ENCODE measurements around the gene ZNF300. TPM values are rescaled to one million over a fixed set of nuclear protein-coding genes. Genes with fewer than 3 reads are reported as not detected.
A peak's percentile ranks its signal among the peaks of the same experiment; 100 is the strongest.

The ZNF300 gene
- 1 to 10 TPM; 1.1 to 1.2 TPM for total RNA-seq

- ATAC-seq, result peak; percentile 85
- Mint-ChIP-seq H3K27me3 (peaks cover 18% of the 10 kb centered on the region), H3K27ac (peak within 1 kb of the TSS; percentile 83), H3K4me1 (ENCODE audit: low read depth) (peaks cover 4% of the 10 kb centered on the region), H3K4me3 (peak within 1 kb of the TSS; percentile 75), H3K9me3 (peaks cover 41% of the 10 kb centered on the region), H3K36me3 (ENCODE audit: low read depth) (peaks cover 25% of the 10 kb centered on the region)
- TF ChIP-seq, protein P1, sequence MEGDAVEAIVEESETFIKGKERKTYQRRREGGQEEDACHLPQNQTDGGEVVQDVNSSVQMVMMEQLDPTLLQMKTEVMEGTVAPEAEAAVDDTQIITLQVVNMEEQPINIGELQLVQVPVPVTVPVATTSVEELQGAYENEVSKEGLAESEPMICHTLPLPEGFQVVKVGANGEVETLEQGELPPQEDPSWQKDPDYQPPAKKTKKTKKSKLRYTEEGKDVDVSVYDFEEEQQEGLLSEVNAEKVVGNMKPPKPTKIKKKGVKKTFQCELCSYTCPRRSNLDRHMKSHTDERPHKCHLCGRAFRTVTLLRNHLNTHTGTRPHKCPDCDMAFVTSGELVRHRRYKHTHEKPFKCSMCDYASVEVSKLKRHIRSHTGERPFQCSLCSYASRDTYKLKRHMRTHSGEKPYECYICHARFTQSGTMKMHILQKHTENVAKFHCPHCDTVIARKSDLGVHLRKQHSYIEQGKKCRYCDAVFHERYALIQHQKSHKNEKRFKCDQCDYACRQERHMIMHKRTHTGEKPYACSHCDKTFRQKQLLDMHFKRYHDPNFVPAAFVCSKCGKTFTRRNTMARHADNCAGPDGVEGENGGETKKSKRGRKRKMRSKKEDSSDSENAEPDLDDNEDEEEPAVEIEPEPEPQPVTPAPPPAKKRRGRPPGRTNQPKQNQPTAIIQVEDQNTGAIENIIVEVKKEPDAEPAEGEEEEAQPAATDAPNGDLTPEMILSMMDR (IDR thresholded peaks at IDR 0.05), result no peak
- intact Hi-C loops (cut with micrococcal nuclease), result no loop called here
- peak; percentile 59 for DNase-seq
- POLR2A ChIA-PET, result no interaction called here
- CTCF ChIA-PET, result no interaction called here
These were observed at the start of gene ZNF300 for GRCh38 chr5:150904479-150905311. Gene ZNF300, minus strand, starts transcription at chr5:150904980. Its CDS starts 1,825 bp downstream, at chr5:150903155.

GRCh38 chr5:150948539-150948938 is 43.8 kb upstream of the ZNF300 start:
- H3K27me3 Mint-ChIP-seq, result peaks cover 20% of the 10 kb centered on the region
- POLR2A ChIA-PET, result no interaction called here
- no peak overlapping the region for H3K27ac Mint-ChIP-seq
- intact Hi-C loops (cut with micrococcal nuclease), result no loop called here
- H3K36me3 Mint-ChIP-seq (ENCODE audit: low read depth), result peaks cover 12% of the 10 kb centered on the region
- no peak overlapping the region for H3K4me3 Mint-ChIP-seq
- H3K4me1 Mint-ChIP-seq (ENCODE audit: low read depth), result no peaks in the 10 kb centered on the region
- DNase-seq (no peak), ATAC-seq (no peak)
- CTCF ChIA-PET, result interaction anchor here (0.6 kb wide), 1 partner anchor 216 kb away, joined by 3 read pairs; no protein-coding TSS in a partner anchor
- H3K9me3 Mint-ChIP-seq, result peaks cover 57% of the 10 kb centered on the region
- TF ChIP-seq, protein P1 (IDR thresholded peaks at IDR 0.05), result no peak

- Mint-ChIP-seq H3K9me3 (peaks cover 47% of the 10 kb centered on the region), H3K27ac (no peak overlapping the region), H3K4me1 (ENCODE audit: low read depth) (no peaks in the 10 kb centered on the region), H3K4me3 (no peak overlapping the region), H3K36me3 (ENCODE audit: low read depth) (peaks cover 11% of the 10 kb centered on the region), H3K27me3 (peaks cover 17% of the 10 kb centered on the region)
- no peak for ATAC-seq
- ChIA-PET POLR2A (no interaction called here), CTCF (no interaction called here)
- DNase-seq, result peak; percentile 3
- TF ChIP-seq, protein P1 (IDR thresholded peaks at IDR 0.05), result no peak
- intact Hi-C loops (cut with micrococcal nuclease), result no loop called here
These were observed 41.6 kb upstream of the ZNF300 start for GRCh38 chr5:150946351-150946905.

GRCh38 chr5:150945947-150946346 is 41.2 kb upstream of the ZNF300 start:
- peaks cover 17% of the 10 kb centered on the region for H3K27me3 Mint-ChIP-seq
- H3K36me3 Mint-ChIP-seq (ENCODE audit: low read depth), result peaks cover 11% of the 10 kb centered on the region

More at GRCh38 chr5:150945947-150946346, 41.2 kb upstream of the ZNF300 start:
- CTCF ChIA-PET, result no interaction called here
- TF ChIP-seq, protein P1 (IDR thresholded peaks at IDR 0.05), result no peak
- POLR2A ChIA-PET, result no interaction called here
- no peak for DNase-seq
- Mint-ChIP-seq H3K9me3 (peaks cover 44% of the 10 kb centered on the region), H3K4me1 (ENCODE audit: low read depth) (no peaks in the 10 kb centered on the region), H3K27ac (no peak overlapping the region), H3K4me3 (no peak overlapping the region)
- intact Hi-C loops (cut with micrococcal nuclease), result no loop called here
- no peak for ATAC-seq
